GM12891 (cell line): Measurements from ENCODE around the gene ZP1.

ENCODE experiments used
- DNase-seq: peaks from one replicate; pipeline ENCODE4 v3.0.0; 2011; ENCODE audit warnings: low spot score; ENCODE audit not compliant: insufficient read length
- FAIRE-seq: peaks from 2 replicates; lab custom pipeline; 2011; peaks lifted over from hg19 to GRCh38; lab: Jason Lieb, UNC
- PAX5 ChIP-seq: IDR thresholded peaks from 2 replicates; pipeline ENCODE4 v1.6.1; 2011; ENCODE audit warnings: low read length, moderate library complexity, mild to moderate bottlenecking; ENCODE audit not compliant: insufficient read depth, severe bottlenecking
- POLR2A ChIP-seq: IDR thresholded peaks from 2 replicates; pipeline ENCODE4 v1.6.1; 2011; ENCODE audit warnings: low read depth, low read length, control low read depth
- POLR2AphosphoS5 ChIP-seq: IDR thresholded peaks from 2 replicates; pipeline ENCODE4 v1.6.1; 2011; ENCODE audit warnings: low read depth, low read length, control low read depth
- POU2F2 ChIP-seq: IDR thresholded peaks from 2 replicates; pipeline ENCODE4 v1.6.1; 2011; ENCODE audit warnings: low read depth, mild to moderate bottlenecking, control low read depth, low read length, moderate library complexity
- SPI1 ChIP-seq: IDR thresholded peaks from 2 replicates; pipeline ENCODE4 v1.6.1; 2011; ENCODE audit warnings: low read depth, low read length, control low read depth
- TAF1 ChIP-seq: IDR thresholded peaks from 2 replicates; pipeline ENCODE4 v1.6.1; 2011; ENCODE audit warnings: low read depth, low read length, control low read depth

ZP1 gene

GRCh38 chr11:60859616-60860250 is 7.6 kb upstream of the ZP1 start:
- no peak for TF ChIP-seq POLR2AphosphoS5
- no peak for TF ChIP-seq PAX5
- TF ChIP-seq POLR2A: no peak
- TF ChIP-seq SPI1: no peak
- TF ChIP-seq POU2F2: no peak
- no peak for TF ChIP-seq TAF1
- DNase-seq: no peak
- FAIRE-seq: no peak

- TF ChIP-seq PAX5: no peak
- TF ChIP-seq TAF1: no peak
- TF ChIP-seq POLR2A: no peak
- TF ChIP-seq POU2F2: no peak
- TF ChIP-seq SPI1: no peak
- no peak for TF ChIP-seq POLR2AphosphoS5
- FAIRE-seq: no peak
- DNase-seq: no peak
Measured at GRCh38 chr11:60860943-60861342, 6.4 kb upstream of the ZP1 start.

DNA sequence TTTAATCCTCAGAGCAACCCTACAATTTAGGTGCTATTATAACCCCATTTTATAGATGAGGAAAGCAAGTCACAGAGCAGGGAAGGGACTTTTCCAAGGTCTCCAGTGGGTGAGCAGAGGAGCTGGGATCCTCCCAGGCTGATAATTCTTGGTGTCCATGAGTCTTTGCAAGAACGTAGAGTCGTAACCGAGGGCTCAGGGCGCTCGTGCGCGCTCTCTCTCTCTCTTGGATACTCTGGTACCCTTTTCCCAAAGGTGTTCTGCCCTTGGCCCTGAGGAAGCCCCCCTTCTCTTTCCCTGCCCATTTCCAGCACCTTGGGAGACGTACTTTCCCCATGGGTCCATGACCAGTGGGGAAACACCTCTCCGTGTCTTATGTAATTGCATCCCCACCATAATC is 5.2 kb upstream of the ZP1 start:
- DNase-seq: no peak
- no peak for TF ChIP-seq SPI1
- FAIRE-seq: no peak

DNA sequence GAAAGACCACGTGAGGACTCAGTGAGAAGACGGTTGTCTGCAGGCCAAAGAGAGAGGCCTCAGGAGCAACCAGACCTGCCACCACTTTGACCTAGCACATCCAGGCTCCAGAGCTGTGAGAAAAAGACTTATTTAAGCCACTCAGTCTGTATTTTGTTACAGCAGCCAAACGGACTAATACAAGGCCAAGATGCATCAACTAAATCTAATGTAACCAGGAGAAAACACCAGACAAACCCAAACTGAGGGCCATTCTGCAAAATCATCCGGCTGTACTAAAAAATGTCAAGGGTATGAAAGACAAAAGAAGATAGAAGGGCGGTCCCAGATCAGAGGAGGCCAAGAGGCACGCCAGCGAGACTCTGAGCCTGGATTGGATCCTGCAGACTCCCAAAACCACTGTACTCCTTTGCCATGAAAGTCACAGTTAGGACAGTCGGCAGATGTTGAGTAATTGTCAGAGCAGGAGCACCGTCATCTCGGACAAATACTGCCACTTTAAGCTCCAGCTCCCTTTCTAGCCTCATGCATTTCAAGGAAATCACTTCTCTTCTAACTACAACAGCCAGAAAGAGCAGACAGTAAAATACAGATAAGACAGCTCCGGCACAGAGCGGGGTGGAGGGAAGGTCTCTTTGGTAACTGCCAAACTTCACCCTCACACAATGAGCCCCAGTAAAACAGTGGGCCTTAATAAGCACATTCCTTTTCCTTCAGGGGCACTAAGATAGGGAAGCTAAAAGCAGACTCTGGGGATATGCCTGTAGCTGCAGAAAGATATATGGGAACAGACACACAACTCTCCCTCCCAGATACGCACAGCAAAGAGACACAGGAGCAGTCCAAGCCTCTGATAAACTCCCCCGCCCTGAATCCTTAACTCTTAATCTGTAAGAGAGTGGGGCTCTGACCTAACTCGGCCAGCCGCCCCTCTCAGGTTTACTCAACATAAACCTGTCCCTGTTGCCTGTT is 3.5 kb upstream of the ZP1 start:
- FAIRE-seq (no peak), DNase-seq (no peak)
- no peak for TF ChIP-seq PAX5
- no peak for TF ChIP-seq POU2F2
- TF ChIP-seq TAF1: no peak

- DNase-seq (no peak), FAIRE-seq (no peak)
- TF ChIP-seq TAF1 (no peak), POLR2A (no peak)
Measured at GRCh38 chr11:60864856-60865513, 2.4 kb upstream of the ZP1 start.

DNA sequence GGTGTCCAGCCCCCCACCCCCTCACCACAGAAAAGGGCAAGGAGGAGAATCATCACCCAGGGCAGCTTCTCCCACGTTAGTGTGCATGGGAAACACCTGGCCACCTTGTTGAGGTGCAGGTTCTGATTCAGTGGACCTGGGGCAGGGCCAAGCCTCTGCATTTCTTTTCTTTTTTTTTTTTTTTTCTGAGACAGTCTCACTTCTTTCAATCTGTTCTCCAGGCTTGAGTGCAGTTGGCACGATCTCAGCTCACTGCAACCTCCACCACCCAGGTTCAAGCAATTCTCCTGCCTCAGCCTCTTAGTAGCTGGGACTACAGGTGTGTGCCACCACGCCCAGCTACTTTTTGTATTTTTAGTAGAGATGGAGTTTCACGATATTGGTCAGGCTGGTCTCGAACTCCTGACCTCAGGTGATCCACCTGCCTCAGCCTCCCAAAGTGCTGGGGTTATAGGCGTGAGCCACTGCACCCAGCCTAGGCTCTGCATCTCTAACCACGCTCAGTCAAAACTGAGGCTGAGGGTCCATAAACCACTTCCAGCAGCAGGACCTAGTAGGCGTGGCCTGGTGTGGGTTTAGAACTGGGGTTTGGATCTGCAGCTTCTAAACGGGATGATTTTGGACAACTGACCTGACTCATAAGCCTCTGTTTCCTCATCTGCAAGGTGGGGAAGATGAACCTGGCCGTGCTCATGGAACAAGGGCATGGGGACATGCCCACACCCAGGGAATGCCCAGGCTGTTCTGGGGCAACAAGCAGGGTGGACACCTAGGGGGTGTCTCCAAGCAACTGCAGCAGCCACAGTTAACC is 734 bp downstream of the ZP1 start:
- no peak for TF ChIP-seq SPI1
- no peak for TF ChIP-seq POU2F2
- no peak for TF ChIP-seq POLR2AphosphoS5
- no peak for TF ChIP-seq POLR2A
- no peak for TF ChIP-seq PAX5
- no peak for TF ChIP-seq TAF1
- DNase-seq (no peak), FAIRE-seq (no peak)

DNA sequence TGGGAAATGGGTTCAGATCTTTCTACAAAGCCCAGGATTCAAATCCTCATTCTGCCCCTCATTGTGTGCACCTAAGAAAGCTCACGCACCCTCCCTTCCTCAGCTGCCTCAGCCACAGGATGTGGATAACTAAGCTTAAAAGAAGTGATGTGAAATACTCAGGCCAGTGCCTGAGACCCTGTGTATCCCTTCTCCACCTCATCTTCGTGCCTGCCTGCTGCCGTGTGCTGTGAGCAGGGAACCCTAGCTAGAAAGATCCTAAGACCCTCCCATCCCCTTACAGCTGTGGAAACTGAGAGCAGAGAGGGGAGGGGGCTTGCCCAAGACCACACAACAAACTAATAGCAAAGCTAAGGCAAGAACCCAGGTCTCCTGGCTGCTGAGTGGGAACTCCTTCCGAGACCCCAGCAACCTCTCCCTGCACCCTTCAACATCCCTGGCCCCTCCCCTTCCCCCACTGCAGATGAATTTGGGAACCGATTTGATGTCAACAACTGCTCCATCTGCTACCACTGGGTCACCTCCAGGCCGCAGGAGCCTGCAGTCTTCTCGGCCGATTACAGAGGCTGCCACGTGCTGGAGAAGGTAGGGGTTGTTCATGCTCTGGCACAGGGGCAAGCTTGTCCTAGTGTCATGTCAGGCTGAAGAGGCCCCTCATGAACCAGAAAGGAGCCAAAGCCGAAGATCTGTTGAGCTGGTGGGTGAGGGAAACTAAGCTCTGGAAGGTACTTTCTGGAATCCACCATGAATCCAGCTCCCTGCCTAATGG is 1.5 kb downstream of the ZP1 start:
- no peak for FAIRE-seq

GRCh38 chr11:60869451-60869825 is 2.1 kb downstream of the ZP1 start:
- no peak for DNase-seq
- no peak for FAIRE-seq
- no peak for TF ChIP-seq PAX5
- TF ChIP-seq TAF1: no peak
- no peak for TF ChIP-seq POLR2AphosphoS5
- no peak for TF ChIP-seq POU2F2
- TF ChIP-seq SPI1: no peak
- no peak for TF ChIP-seq POLR2A

More for the DNA sequence above, 1.5 kb downstream of the ZP1 start:
- DNase-seq: no peak
- no peak for TF ChIP-seq TAF1
- TF ChIP-seq POLR2AphosphoS5: no peak
- TF ChIP-seq SPI1: no peak
- TF ChIP-seq PAX5: no peak
- TF ChIP-seq POU2F2: no peak
- TF ChIP-seq POLR2A: no peak

DNA sequence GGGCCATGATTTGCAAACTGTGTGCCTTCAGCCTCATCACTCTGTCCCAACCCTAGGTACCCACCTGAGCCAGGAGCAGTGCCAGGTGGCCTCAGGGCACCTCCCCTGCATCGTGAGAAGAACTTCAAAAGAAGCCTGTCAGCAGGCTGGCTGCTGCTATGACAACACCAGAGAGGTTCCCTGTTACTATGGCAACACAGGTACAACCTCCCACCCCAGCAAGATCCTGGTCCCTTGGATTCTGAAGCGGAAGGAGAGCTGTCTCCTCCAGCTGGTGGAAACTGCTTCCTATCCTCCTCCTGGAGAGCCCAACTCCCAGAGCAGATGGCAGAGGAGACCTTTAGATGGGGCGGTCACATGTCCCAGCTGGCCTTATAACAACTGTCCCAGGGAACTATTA is 2.9 kb downstream of the ZP1 start:
- FAIRE-seq (no peak), DNase-seq (no peak)
- TF ChIP-seq PAX5 (no peak), POU2F2 (no peak), SPI1 (no peak), TAF1 (no peak), POLR2A (no peak), POLR2AphosphoS5 (no peak)
